Measurements from ENCODE around the gene DOCK7.

DNA sequence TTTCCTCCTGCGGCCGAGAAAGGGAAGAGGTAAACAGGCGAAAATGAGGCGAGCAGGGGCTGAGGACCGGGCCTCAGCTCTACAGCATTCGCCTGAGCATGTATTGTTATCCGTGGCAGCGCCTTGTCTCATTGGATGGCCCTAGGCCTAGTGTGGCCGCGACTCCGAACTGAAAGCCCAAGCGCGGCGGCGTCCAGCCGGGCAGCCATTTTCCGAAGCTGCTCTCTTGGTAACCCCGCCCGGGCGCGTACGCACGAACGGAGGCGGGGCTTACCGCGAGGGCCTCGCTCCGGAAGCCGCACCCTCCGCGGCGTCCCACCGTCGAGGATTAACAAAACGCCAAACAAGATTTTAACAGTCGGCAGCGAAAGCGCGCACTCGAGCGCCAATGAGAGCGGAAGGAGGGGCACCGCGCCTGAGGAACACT lies 252.1 kb downstream of the DOCK7 start:
- TF ChIP-seq, protein P1, sequence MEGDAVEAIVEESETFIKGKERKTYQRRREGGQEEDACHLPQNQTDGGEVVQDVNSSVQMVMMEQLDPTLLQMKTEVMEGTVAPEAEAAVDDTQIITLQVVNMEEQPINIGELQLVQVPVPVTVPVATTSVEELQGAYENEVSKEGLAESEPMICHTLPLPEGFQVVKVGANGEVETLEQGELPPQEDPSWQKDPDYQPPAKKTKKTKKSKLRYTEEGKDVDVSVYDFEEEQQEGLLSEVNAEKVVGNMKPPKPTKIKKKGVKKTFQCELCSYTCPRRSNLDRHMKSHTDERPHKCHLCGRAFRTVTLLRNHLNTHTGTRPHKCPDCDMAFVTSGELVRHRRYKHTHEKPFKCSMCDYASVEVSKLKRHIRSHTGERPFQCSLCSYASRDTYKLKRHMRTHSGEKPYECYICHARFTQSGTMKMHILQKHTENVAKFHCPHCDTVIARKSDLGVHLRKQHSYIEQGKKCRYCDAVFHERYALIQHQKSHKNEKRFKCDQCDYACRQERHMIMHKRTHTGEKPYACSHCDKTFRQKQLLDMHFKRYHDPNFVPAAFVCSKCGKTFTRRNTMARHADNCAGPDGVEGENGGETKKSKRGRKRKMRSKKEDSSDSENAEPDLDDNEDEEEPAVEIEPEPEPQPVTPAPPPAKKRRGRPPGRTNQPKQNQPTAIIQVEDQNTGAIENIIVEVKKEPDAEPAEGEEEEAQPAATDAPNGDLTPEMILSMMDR (IDR thresholded peaks at IDR 0.05; ENCODE audit: insufficient read depth, low read length, poor library complexity, severe bottlenecking), result no peak
- no peak for TF ChIP-seq EZH2phosphoT487 (conservative IDR thresholded peaks at IDR 0.05; ENCODE audit: low read length)

Data from SU-DHL-6 (cell line).